ENCODE measurements around the gene ATRNL1.

GRCh38 chr10:115902596-115902995 lies 809.4 kb downstream of the ATRNL1 start:
- TF ChIP-seq POLR2AphosphoS5 (IDR thresholded peaks at IDR 0.05) (no peak), CTCF (IDR thresholded peaks at IDR 0.05 in 8 of 11, conservative IDR thresholded peaks at IDR 0.05 in 3 of 11) (no peak)
